ENCODE results near the gene PICK1.

The PICK1 gene

GRCh38 chr22:38056969-38057891 is at the start of gene PICK1:
PICK1 (plus strand) TSS chr22:38057404; CDS start chr22:38057810, 406 bp downstream.
- peak; percentile 26 to 39 for DNase-seq

GRCh38 chr22:38009000-38009806 is 48.0 kb upstream of the PICK1 start:
- no peak for DNase-seq

GRCh38 chr22:38012604-38013072 is 44.6 kb upstream of the PICK1 start:
- no peak for DNase-seq

GRCh38 chr22:38014083-38014482 is 43.1 kb upstream of the PICK1 start:
- no peak for DNase-seq

- no peak for DNase-seq
These were observed 40.7 kb upstream of the PICK1 start for GRCh38 chr22:38016182-38017151.

GRCh38 chr22:38017272-38017920 is 39.8 kb upstream of the PICK1 start:
- peak in 1 of 2 experiments; percentile 4 for DNase-seq

- DNase-seq: no peak
These were observed 39.0 kb upstream of the PICK1 start for GRCh38 chr22:38017939-38018885.

- no peak for DNase-seq
These were observed 38.0 kb upstream of the PICK1 start for GRCh38 chr22:38018938-38019827.

GRCh38 chr22:38021206-38021605 is 36.0 kb upstream of the PICK1 start:
- DNase-seq: no peak

GRCh38 chr22:38023045-38023444 is 34.2 kb upstream of the PICK1 start:
- no peak for DNase-seq

- DNase-seq: no peak
These were observed 31.7 kb upstream of the PICK1 start for GRCh38 chr22:38025514-38025913.

- no peak for DNase-seq
These were observed 30.8 kb upstream of the PICK1 start for GRCh38 chr22:38026130-38027111.

GRCh38 chr22:38027487-38027886 is 29.7 kb upstream of the PICK1 start:
- DNase-seq: no peak

GRCh38 chr22:38028344-38029130 is 28.7 kb upstream of the PICK1 start:
- no peak for DNase-seq

GRCh38 chr22:38029370-38029769 is 27.8 kb upstream of the PICK1 start:
- DNase-seq: no peak

- no peak for DNase-seq
These were observed 27.3 kb upstream of the PICK1 start for GRCh38 chr22:38029901-38030300.
